NCI-H2029 treated with DMSO at 0.1 percent for 48 hours (cell line): ENCODE measurements around the gene RGL1.

Experiments
- DNase-seq: peaks from one replicate; lab custom pipeline; 2025; lab: John Stamatoyannopoulos, UW

Gene RGL1

DNA sequence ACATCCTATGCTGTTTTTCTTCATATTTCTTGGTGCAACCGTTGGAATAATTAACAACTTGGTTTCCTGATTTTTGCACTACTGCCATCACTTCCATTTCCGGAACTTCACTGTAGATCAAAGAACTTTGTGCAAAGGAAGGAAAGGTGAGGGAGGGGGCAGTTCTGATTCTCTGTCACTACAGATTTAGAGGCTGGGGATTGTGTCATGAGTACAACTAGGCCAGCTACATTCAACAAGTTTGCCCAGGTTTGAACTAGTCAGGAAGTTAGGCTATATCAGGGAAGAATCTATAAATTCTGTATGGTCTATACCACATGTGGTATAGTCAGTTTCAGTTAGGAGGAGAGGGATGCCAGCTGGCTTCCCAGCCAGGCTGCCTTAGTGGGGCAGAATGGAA lies 84.2 kb downstream of the RGL1 start:
- DNase-seq: no peak

GRCh38 chr1:183891158-183891856 lies 86.4 kb downstream of the RGL1 start:
- no peak for DNase-seq

- DNase-seq: no peak
These were observed 87.5 kb downstream of the RGL1 start for GRCh38 chr1:183892351-183892793.

DNA sequence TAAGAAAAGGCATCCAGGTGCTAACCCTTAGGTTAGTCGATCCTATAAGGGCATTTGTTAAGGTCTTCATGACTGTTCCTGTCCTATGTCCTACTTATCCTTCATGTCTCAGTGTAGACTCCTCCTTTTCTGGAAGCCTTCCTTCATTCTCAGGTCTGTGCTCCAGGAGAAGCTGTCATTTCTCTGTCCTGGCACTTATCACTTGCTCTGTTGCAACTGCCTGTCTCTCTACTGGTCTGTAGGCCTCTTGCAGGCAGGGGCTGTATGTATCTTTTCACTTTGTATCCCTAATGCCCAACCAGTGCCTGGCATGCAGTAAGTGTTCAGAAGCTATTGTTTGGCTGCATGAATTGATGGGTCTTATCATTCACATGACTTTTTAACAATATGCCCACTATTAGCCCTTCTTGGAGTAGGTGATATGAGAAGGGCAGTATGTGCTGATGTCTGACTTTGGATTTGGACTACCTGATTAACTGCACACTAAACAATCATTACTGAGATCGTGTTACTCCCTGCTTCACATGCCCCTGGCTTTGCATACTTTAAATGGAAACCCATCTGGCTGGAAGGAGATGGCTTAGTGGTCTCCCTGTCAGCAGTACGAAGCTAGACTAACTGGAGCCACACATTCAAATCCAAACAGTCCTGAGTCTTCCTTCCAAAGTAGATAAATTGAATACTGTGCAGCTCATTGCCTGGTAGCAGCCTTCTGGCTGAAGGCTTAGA lies 88.8 kb downstream of the RGL1 start:
- no peak for DNase-seq

- DNase-seq: no peak
These were observed 89.3 kb downstream of the RGL1 start for GRCh38 chr1:183894290-183894565.

DNA sequence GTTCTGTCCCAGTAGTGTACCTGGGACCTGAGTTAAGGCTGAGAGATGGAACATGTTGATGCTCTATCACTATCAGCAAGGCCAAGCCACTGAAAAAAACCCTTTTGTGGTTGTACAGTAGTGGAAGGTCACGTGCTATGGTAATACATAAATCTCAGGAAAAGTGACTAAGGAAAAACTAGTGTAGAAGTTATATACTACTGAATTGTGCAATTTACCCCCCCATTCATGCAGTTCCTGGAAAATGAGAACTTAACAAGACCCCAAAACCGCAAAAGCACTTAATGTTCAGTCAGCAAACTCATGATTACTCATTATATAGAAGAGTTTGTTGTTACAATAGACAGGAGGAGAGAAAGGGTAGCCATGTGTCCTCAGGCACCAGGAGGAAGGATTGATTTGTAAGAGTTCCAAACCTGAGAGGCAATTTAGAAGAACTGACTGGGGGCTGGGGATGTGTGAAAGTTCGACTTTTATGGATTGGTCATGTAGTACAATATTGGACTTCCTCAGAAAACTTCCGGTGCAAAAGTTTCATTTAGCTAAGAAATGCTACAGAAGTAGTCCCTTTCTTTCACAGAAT lies 91.6 kb downstream of the RGL1 start:
- no peak for DNase-seq

DNA sequence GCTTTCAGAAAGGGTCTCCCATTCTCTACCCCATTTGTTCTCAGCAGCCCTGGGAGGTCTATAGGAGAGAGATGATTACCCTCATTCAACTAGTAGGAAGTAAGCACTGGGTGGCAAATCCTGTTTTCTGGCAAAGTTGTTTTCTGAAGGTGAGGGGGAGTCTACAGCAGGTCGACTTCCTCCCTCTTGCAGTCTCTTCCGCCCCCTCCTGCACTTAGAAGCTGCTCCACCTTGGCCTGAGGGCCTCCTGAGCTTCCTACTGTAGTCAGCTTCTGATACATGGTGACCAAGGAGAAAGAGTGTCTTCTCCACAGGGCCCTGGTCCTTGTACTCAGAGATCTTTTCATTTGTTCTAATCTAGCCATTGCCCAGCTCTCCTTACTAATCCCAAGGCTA lies 93.1 kb downstream of the RGL1 start:
- no peak for DNase-seq

DNA sequence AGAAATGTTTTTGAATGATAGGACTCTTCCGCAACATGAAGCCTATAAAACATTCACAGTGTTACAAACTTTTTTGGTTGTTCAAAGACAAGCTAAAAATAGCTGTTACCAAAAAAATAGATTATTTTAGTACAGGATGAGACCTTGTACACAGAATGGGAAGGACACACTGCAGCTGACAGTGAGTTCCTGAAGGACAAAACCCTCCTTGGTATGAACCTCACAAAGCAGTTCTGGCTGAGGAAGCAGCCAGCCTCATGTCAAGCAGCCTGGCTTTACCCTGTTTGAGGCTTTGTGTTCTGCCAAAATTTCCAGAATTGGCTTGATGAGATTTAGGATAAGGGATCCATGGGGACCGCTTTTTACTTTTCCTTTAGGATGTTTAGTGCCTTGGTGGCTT lies 93.7 kb downstream of the RGL1 start:
- DNase-seq: no peak

GRCh38 chr1:183901748-183902330 lies 96.9 kb downstream of the RGL1 start:
- no peak for DNase-seq

GRCh38 chr1:183903101-183903500 lies 98.2 kb downstream of the RGL1 start:
- DNase-seq: no peak

GRCh38 chr1:183905508-183906113 lies 100.7 kb downstream of the RGL1 start:
- no peak for DNase-seq

DNA sequence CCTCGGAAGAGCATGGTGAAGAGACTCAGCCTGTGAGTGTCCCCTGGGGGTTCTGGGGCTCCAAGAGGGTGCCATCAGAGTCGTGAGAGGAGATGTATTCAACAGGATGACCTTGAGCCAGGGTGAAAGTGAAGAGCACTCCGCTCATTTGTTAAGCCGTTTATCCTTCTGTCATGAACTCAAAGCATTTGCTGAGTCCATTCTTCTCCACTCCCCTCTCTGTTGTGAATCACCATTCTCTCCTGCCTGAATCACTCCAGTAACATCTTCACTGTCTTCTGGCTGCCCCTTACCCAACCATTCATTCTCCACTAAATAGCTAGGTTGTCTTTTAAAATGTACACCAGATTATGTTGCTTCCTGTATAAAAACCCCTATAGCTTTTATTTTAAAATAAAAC lies 102.2 kb downstream of the RGL1 start:
- no peak for DNase-seq

DNA sequence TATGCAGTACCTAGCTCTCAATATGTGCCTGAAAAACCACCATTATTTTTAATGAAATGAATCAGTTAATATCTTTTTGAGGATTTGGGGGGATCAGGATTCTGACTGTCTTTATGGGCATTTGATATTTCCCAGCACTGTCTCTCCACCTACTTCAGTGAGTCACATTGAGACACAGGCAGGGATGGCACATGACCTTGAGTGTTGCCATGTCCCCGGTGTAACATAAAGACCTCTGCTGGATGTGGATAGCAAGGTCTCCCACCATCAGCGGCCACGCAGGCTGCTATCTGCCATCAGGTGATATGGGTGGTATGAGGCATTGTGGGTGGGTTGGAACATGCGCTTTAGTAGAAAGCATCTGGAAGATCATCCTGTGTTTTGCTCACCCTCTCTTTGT lies 103.2 kb downstream of the RGL1 start:
- DNase-seq: no peak

DNA sequence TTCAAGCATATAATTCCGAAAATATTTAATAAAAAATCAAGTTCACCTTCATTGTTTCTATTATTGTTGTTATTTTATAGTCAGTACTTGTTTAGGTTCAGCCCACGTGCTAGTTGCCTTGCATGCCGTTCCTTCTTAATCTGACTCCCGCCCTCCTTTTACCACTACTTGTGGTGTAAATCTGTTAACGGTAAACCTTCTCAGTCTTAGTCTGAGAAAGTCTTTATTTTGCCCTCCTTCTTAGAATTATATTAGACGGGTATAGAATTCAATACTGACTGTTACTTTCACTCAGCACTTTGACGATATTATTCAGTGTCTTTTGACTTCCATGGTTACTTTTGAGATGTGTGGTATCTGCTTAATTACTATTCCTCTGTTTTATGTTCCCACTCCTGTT lies 104.8 kb downstream of the RGL1 start:
- DNase-seq: no peak

DNA sequence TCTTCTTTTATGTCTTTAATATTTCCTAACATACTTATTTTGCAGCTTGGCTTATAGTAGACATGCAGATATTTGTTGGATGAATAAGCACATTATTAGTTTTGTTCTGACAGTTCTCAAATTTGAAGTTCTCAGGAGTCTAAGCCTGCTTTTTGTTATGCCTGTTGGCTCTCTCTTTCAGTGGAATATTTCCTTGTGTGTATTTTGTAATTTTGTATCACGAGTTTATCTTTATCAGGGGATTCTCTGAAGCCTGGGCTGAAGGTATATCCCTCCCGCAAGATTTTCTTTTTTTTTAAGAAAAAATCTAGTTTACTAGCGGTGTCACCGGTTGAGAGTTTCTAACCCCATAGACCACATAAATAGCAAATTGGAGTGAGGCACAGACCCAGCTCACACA lies 105.9 kb downstream of the RGL1 start:
- no peak for DNase-seq

GRCh38 chr1:183911285-183911684 lies 106.4 kb downstream of the RGL1 start:
- no peak for DNase-seq

GRCh38 chr1:183912265-183912886 lies 107.5 kb downstream of the RGL1 start:
- no peak for DNase-seq

DNA sequence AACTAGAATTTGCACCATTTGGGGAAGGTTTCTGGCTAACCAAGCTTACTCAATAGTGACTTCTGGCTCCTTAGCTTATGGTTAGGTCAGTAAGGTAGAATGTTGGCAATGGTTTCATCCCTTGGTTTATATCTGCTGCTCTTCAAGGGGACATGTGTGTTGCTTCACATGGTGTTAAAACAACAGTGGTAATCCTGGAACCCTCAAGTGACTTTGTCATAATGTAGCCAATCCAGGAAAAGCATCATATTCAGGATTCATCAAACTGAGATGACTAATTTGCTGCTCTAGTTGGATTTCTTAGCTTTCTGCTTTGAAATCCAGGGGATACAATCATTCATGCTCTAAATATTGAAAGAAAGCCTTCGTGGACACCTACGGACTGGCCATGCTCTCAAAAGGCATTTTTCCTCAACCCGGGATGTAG lies 108.7 kb downstream of the RGL1 start:
- no peak for DNase-seq

DNA sequence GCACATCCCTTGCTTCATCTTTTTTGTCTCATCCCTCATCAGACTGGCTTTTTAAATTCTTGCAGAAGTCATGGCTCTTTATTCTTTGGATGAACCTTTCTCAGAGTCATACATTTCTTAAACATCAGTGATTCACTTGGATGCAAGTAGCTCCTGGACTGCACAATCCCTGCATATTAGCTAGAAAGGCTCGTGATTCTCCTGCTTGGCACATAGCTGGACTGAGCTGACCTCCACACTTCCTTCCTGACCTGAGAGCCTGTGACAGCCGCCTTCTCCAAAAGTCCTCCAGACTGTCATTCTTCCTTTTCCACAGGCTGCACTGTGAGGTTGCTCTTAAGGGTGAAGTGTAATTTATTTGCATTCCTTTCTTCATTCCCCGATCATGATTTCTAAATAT lies 109.4 kb downstream of the RGL1 start:
- no peak for DNase-seq

DNA sequence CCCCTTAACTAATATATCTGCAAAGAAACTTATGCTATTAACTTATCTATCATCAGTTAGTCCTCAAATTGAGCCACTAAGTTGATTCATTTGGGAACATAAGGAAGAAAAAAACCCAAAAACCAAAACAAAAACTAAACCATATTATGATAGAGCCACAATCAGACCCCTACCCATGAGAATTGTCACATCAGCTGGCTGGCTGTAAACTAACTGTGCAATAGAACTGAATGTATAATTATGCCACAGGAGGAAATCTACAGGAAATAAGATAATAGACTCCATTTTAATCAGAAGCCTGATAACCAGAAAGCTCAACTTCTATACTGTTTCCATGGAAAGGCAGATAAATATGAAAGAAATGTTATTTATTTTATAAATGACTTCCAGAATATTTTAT lies 110.0 kb downstream of the RGL1 start:
- no peak for DNase-seq

GRCh38 chr1:183915625-183916510 lies 110.9 kb downstream of the RGL1 start:
- peak; percentile 46 for DNase-seq
